CD4-positive, alpha-beta T cell treated with Interferon gamma for 1 hour (primary cell): ENCODE data around the gene ATP5F1D.
A peak's percentile ranks its signal among the peaks of the same experiment; 100 is the strongest.

Experiments used
- DNase-seq: peaks from one replicate; pipeline ENCODE4 v3.0.0-alpha.2; 2020

Gene ATP5F1D

DNA sequence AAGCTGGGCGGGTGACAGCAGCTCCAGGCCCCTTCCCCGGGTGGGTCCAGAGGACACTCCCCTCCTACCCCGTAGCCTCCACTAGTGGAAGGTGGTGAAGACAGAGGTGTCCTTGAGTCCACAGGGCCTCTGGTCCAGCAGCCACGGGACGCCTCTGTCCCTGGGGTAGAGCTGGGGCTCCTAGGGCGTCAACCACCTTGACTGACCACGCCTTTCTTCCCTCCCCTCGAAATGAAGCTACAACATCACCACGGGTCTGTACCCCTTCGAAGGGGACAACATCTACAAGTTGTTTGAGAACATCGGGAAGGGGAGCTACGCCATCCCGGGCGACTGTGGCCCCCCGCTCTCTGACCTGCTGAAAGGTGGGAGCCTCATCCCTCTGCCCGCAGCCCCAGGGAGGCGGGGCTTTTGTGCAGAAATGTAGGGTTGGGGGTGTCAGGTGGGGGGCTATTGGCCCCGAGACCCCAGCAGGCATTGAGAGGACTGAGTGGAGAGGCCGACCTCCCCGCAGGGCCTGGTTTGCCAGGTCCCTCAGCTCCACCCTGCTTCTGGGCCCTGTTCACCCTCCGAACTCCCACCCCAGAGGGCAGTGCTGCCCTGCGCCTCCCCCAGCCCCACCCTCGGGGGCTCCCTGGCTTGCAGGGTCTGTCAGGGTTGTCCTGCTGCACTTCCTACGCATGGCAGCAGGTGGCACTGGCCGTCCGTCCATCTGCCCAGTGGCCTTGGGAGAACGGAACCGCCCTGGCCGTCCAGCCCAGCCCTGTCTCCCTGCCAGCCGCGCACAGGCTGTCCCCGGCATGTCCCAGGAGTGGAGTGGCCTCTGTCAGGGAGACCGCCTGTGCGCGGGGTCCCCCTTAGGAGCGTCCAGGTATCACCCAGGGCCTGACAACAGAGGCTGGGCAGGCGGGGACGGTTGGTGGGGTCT is 20.3 kb upstream of the ATP5F1D start:
- DNase-seq: no peak

DNA sequence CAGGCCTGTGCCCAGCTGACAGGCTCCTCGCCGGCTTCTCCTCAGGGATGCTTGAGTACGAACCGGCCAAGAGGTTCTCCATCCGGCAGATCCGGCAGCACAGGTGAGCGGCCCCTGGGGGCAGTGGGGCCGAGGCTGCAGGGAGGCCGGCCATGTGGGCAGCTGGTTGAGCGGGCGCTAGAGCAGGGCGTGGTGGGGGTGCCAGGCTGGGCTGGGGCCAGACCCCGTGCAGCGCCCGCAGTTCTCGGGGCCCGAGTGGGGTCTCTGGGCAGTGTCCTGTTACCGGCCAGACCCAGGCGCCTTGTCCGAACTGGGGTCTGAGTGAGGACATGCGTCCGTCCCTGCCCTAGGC is 19.7 kb upstream of the ATP5F1D start:
- no peak for DNase-seq

- no peak for DNase-seq
These were observed 19.2 kb upstream of the ATP5F1D start for GRCh38 chr19:1222394-1222793.

DNA sequence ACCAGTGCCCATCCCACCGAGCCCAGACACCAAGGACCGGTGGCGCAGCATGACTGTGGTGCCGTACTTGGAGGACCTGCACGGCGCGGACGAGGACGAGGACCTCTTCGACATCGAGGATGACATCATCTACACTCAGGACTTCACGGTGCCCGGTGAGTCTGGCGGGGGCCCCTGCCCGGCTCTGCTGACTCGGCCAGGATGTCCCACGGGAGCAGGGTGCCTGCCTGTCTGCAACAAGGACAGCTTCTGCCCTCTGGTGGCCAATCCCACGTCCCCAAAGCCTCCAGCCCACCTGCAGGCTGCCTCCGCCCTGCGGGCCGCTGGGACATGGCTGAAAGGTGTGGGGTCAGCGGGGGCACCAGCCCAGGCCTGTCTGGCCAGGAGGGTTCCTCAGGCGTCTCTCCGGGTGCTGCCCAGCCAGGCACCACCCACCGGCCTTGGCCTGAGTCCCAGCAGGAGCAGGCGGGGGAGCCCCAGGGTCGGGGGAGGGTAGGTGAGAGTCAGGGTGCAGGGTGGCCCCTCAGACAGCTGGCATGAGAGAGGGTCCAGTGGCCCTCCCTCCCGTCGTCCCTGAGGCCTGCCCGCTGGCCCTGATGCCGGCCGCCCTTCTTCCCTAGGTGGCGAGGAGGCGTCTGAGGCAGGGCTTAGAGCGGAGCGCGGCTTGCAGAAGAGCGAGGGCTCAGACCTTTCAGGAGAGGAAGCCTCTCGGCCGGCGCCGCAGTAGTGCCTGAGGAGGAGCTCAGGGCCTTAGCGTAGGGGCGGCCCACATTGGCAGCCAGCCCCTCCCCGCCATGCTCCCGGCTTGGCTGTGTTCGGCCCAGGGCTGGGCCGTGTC is 18.3 kb upstream of the ATP5F1D start:
- DNase-seq: peak; percentile 26

GRCh38 chr19:1224047-1224825 is 17.3 kb upstream of the ATP5F1D start:
- no peak for DNase-seq

DNA sequence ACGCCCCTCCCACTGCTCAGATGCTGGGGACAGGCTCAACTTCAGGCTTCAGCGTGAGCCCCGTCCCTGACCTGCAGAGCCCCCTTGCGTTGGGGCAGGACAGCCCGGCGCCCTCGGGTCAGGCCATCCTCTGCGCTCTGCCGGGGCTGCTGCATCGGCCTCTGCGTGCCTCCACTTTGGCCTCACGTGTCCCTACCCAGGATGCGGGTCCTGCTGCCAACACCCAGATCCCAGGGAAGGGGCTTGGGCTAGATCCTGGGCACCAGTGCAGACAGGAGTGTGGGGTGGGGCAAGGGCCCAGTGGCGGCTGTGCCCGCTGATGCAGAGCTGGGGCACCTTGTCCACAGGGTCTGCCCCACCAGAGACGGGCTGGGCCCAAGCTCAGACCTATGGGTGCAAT is 16.7 kb upstream of the ATP5F1D start:
- DNase-seq: no peak

DNA sequence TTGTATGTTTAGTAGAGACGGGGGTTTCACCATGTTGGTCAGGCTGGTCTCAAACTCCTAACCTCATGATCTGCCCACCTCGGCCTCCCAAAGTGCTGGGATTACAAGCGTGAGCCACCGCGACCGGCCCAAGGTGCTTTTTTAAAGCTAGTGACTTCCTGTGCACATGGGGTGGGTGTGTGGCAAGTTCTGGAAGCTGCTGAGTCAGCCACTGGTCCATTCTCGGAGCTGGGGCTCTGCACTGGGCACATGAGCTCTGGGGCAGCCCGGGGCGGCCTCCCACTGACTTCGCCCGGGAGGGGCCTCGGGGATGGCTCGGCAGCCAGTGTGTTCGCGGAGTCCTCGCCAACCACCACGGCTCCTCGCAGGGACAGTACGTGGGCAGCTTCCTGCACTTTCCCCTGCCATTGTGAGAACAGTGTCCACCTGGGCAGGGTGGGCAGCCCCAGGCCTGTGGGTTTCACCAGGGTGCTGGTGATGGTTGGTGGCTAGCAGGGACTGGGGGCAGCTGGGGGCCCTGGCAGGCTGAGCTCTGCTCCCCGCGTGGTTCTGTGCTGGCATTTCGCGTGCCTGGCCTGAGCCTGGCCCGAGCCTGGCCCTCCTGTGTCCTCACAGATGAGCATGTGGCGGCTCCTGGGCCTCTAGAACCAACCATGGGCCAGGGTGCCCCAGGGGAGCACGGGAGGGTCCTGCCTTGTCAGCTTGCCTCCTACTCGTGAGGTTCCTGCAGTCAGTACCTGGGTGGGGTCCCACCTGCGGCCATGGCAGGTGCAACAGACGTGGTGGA is 15.9 kb upstream of the ATP5F1D start:
- no peak for DNase-seq

DNA sequence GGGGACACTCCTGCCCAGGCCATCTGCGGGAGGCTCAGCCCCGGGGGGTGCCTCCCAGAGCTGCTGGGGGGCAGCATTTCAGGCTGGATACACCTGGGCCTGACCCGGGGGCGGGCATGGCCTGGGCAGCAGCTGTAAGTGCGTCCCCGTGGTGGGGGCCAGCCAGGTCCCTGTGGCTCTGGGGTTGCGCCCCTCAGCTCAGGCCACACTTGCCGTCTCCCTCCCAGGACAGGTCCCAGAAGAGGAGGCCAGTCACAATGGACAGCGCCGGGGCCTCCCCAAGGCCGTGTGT is 15.4 kb upstream of the ATP5F1D start:
- no peak for DNase-seq

DNA sequence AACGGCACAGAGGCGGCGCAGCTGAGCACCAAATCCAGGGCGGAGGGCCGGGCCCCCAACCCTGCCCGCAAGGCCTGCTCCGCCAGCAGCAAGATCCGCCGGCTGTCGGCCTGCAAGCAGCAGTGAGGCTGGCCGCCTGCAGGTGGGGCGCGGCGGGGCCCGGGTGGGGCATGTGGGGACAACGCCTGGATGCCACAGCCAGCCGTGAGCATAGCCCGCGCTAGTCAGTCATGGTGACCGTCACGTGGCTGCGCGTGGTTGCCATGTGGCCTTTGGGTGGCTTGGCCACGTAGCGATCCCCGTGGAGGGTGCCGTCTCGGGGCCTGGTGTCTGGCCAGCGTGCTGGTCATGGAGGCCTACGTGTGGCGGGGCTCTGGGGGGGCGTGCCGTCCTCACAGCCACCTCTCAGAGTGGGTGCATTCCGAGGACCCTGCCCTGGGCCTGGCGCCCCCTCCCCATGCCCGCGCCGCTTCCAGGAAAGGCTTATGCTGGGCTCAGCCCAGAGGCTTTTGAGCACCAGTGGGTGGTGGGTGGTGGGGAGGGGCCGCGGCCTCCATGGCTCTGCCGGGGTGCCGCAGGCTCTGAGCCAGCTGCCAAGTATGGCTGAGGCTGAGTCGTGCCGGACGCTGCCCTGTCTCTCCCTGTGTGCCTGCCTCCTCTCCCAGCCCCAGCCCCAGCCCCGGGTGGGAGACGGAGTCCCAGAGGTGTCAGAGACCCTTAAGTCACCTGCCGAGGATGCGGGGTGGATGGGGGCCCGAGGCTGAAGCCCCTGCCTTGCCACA is 14.8 kb upstream of the ATP5F1D start:
- DNase-seq: no peak

DNA sequence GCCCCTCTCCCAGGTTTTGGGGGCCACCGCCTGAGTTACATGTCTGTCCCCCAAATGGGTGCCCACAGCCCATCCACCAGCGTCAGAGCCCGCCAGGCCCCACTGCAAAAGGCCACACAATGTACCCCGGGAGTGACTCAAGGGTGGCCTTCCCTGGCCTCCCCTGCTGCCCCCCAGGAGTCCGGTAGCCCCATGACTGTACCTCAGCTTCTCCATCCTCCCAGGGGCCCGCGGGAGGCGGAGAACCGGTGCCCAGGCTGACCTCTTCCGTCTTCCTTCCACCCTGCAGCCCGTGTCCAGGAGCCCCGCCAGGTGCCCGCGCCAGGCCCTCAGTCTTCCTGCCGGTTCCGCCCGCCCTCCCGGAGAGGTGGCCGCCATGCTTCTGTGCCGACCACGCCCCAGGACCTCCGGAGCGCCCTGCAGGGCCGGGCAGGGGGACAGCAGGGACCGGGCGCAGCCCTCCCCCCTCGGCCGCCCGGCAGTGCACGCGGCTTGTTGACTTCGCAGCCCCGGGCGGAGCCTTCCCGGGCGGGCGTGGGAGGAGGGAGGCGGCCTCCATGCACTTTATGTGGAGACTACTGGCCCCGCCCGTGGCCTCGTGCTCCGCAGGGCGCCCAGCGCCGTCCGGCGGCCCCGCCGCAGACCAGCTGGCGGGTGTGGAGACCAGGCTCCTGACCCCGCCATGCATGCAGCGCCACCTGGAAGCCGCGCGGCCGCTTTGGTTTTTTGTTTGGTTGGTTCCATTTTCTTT is 14.1 kb upstream of the ATP5F1D start:
- no peak for DNase-seq

- DNase-seq: no peak
These were observed 13.2 kb upstream of the ATP5F1D start for GRCh38 chr19:1228161-1228957.

DNA sequence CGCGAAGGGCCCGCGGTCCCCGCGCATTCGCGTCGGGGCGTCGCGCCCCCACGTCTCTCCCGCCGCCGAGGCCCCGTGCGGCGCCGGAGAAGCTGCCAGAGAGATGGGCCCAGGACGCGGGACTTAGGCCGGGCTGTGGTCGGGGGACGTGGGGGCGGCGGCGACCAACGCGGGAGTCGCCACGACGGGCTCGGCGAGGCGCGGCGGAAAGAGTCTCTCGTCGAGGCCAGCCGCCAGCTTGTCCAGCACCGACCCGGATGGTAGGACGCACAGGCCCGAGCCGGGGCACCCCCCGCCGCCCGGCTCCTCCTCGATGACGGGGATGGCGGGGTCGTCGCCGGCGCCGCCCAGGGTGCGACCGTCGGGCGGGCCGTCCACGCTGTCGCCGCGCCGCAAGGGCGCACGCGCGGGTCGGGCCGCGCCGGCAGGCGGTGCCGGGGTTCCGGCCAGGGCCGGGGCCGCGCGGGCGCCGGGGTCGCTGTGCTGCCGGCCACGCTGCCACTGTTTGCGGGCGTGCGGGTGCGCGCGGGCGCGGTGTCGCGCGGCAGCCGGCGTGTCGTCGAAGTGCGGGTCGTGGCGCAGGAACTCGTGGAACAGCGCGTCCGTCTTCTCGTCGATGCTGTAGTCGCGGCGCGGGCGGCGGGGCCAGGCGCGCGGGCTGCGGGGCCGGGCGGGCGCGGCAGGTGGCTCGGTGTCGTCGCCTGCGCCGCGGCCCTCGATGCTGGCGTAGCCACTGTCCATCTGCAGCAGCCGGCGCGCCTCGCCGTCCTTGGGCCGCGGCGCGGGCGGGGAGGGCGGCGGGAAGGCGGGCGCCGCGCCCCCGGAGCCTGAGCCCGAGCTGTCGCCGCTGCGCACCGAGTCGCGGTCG is 12.3 kb upstream of the ATP5F1D start:
- no peak for DNase-seq

DNA sequence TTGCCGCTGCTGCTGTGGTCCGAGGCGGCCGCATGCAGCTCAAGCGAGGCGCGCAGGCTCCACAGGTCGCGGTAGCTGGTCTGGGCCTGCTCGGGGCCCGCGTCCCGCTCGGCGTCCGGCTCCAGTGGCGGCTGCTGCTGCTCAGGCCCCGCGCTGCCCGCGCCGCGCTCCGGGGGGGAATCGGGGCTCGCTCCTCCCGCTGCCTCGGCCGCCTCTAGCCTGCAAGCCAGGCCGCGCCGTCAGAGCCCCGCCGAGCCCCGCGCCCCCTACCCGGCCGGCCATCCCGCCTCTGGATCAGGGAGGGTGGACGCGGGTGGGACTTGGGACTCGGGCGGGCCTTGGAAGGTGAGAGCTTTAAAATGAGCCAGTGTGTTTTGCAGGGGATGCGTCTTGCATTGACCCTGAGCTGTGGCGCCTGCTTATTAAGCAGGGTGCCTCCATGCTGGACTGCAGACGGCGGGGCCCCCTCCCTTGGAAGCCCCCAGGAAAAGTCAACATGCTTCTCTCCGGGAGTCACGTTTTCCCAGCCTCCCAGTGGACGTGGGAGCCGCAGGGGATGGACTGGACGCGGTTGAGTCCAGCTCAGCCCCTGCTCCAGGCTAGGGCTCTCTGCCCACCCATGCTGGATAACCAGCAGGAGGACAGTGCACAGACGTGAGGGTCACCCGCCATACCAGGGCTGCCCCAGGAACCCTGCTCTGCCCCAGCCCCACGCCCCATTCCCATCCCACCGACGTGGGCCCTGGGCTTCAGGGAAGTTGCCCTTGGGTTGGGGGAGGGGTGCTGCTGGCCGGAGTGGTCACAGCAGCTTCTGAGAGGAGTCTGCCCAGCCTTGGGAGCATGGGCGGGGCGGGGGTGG is 11.4 kb upstream of the ATP5F1D start:
- DNase-seq: no peak

DNA sequence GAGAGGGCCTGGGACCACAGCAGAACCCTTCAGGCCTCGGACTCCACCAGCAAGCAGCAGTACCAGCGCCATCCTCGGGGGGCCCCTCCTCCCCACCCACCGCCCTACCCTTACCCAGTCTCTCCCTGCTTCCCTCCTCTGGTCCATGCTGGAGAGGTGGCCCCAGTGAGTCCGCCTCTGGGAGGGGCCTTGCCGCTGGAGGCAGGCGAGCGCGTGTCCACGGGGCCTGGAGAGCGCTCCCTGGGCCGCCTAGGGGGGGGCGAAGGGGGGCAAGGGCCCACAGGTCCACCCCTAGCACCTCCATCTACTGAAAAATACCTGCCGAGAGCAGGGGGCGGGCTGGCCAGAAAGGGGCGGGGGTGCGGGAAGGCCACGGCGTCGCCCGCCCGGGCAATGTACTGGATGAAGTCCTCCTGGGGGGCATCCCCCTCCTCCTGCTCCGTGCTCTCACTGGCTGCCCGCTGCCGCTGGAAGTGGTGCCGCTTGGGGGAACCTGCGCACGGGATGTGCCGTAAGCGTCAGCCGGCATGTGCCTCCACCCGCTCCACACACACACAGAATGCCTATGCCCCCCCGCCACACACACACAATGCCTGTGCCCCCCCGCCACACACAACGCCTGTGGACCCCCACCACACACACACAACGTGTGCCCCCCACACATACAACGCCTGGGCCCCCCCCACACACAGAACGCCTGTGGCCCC is 10.6 kb upstream of the ATP5F1D start:
- no peak for DNase-seq

DNA sequence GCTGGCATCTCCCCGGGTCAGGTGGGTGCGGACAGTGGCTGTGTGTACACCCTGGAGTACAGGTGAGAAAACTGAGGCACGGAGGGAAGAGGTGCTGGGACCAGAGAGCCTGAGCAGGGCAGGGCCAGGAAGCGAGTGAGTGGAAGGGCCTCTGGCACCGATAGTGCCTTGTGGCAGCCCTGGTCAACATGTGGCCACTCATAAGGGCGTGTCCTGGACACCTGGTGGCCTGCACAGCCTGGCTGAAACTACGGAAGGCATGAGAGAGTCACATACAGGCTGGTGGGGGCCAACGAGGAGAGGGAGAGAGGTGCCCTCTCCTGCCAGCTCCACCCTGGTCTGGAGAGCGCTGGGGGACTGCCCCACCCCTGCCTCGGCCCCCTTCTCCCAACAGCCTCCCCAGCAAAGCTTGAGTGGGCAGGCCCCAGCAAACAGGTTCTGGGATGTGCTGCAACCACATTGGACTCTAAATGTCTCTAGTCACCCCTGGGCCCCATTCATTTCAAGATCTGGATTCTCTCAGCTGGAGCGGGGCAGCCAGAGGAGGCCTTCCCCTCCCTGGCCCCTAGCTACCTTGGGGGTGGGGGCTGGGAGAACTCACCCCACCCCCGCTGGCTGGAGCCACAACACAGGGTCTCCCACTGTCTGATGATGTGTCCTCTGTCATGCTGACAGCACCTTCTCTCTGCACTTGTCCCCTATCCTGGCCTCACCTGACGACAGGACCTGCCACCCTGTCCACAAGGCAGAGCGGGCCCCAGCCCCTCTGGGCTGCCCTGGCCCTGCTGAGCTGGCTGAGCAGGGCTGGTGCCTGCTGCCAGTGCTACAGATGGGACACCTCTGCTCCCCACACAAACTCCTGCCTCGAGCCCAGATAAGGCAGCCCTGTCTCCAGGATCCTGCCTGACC is 9.6 kb upstream of the ATP5F1D start:
- no peak for DNase-seq

GRCh38 chr19:1232652-1233072 is 8.9 kb upstream of the ATP5F1D start:
- DNase-seq: no peak
